GM19452 (cell line): ENCODE measurements around the gene PHYHIPL.
"Not testable (repeated sequence)": the region's sequence is repeated elsewhere in the genome, so short reads cannot be mapped to it uniquely, and the experiment has no call there.

Experiments
- ATAC-seq: cut with Tn5 transposase; IDR thresholded peaks from one replicate; pipeline ENCODE4 v1.9.1; 2021; ENCODE audit not compliant: unreplicated experiment

PHYHIPL gene

DNA sequence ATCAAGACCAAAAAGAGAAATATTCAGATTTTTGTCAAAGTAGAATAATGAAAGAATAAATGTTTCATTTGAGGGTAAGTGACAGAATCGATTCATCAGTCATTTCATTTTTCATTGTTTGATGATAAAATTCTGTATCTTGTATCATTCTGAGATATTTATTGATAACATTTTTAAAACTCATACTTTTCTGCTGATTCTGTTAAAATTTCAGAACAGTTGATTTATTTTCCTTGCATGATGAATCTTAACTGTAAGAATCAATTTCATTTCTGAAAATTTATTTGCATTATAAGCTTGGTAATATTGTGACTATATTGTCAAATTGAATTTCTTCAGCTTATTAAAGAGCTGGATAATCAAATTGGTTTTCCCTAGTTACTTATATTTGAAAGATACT lies 13.9 kb downstream of the PHYHIPL start:
- ATAC-seq = no peak

DNA sequence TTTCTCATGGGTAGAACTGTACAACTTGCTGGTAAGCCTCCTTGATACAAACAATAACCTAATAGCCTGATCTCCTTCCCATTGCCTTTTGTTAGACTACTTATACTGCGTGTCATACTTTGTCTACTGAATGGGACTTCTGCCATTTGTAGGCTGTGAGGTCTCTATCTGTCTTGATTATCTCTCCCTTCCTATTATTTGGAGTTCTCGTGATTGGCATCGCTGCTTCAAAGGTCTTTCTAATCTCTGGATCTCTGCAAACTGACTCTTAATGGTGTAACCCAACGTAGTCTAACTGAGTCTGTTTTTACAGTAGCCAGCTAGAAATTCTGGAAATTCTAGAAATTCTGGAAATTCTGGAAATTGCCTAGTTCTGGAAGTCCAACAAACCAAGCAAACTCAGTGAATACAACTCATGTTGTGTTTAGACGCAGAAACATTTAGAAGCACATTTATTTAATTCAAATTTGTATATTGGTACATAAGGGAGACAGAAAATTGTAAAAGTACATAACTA lies 29.8 kb downstream of the PHYHIPL start:
- ATAC-seq = no peak

DNA sequence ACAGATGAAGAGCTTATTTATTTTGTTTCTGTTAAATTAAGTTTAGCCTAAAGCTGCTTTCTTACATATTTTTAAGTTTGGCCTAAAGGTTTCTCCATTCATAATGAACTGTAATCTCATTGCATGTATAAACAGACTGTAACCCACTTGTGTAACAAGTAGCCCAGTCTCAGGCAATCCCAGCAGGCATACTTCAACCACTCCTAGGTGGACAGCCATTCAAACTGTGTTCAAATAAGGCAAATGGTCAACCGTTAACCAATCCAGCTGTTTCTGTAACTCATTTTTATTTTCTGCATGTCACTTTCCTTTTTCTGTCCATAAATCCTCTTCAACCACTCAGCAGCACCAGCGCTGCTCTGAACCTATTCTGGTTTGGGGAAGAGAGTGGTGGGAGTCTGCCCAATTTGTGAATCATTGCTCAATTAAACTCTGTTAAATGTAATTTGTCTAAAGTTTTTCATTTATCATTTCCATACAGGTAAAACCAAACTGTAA lies 35.9 kb downstream of the PHYHIPL start:
- no peak for ATAC-seq

DNA sequence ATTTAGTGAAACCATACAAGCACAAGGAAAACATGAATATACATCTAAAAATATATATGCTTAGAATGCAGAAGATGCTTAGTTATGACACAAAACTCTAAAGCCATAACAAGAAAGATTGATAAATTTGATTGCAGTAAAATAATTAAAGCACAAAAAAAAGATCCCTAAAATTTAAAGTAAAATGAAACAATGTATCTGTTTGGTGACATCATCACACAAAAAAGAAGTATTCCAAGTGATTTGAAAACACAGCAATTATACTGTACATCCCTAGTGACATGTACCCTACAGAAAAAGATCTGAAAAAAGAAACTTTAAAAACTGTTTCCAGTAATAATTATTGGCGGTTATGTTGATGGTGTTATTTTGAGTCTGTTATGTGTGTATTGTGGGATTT lies 37.7 kb downstream of the PHYHIPL start:
- no peak for ATAC-seq

DNA sequence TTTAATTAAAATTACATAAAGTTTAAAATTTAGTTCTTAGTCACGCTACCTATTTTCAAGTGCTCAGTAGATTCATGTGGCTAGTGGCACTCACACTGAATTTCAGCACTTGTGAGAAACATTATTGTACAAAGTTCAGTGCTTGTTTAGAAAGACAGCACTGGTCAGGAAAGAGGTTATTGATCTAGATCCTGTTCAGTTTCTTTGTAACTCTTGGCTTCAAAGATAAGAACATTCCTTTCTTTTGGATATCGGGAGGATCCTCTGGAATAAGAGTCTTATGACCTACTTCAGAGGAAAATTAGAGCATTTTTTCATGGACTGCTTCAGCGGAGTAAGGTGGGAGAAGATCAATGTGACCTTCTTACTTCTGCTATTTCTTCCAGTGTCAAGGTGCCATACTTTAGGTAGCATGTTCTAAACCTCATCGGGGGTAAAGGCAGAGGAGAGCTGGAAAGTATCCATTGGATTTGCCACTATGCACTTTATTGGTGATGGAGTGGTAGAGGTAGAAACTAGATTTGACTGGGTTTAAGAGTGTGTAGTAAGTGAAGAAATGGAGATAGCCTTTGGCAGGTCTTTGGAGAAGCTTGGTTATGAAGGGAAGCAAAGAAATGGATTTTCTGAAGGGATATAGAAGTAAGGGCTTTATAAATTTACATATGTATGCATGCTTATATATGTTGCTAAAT lies 39.9 kb downstream of the PHYHIPL start:
- ATAC-seq = no peak

DNA sequence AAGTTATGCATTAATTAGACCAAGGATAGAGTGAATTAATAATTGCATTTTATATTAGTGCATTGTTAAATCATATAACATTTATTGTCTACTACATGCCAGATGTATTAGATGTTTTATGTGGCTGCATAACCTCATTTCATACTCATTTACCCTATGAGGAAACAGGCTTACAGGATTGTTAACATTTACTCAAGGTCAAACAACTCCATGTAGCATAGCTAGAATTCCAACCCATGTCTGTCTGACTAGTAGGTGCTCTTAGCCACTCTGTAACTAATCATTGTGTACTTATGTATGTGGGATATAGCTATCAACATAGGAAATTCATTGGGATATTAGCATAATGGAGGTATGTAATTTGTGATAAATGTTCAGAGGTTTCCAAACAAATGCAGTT lies 46.3 kb downstream of the PHYHIPL start:
- no peak for ATAC-seq

DNA sequence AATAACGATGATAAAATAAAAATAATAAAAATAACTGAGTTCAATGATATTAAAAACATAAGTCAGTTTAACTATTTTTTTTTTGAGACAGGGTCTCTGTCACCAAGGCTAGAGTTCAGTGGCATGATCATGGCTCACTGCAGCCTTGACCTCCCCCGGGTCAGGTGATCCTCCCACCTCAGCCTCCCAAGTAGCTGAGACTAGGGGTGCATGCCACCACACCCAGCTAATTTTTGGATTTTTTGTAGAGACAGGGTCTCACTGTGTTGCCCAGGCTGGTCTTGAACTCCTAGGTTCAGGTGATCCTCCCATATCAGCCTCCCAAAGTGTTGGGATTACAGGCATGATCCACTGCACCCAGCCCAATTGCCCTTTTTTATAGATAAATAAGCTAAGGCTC lies 47.2 kb downstream of the PHYHIPL start:
- ATAC-seq = not testable (repeated sequence)

DNA sequence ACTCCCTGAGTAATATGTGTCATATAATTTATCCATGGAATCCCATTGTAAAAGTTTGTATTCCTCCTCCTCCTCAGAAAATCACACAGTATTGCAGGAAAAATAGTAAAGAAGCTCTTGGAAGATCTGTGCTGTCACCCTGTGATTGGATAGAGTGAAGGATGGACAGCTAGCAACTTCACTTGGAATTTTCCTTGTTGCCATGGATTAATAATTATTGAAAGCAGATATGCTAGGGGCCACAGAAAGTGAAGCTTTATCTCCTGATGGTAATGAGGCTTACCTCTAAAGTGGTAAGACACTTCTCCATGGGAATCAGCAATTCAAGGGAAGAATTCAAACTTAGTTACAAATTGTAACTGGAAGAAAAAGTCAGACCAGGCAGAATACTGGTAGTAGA lies 48.8 kb downstream of the PHYHIPL start:
- no peak for ATAC-seq

DNA sequence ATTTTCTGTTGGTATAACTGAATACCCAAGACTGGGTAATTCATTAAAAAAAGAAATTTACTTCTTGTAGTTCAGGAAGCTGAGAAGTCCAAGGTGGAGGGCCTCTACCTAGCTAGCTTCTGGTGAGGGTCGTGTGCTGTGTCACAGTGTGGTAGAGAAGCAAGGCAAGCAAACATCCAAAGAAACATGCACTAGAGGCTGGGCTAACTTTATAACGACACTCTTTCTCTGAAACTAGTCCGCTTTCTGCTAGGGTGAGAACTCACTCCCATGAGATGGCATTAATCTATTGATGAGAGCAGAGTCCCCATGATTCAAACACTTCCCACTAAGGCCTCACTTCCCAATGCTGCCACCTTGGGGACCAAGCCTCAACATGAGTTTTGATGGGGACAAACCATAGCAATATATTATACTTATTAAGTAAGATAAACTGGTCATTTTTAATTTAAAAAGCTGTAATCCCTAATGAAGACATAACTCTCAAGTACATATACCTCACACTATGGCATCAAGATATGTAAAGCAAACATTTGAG lies 50.8 kb downstream of the PHYHIPL start:
- ATAC-seq = no peak

DNA sequence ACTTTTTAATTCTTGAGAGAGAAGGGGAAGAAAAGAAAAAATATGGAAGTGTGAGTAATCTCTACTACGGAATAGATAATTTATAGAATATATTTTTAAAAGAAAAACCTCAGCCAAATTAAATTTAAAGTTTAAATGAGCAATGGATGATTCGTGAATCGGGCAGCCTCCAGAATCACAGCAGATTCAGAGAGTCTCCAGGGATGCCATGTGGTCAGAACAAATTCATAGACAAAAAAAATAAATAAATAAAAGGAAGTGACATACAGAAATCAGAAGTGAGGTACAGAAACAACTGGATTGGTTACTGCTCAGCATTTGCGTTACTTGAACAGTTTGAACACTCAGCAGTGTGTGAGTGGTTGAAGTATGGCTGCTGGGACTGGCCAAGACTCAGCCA lies 53.0 kb downstream of the PHYHIPL start:
- ATAC-seq = no peak

DNA sequence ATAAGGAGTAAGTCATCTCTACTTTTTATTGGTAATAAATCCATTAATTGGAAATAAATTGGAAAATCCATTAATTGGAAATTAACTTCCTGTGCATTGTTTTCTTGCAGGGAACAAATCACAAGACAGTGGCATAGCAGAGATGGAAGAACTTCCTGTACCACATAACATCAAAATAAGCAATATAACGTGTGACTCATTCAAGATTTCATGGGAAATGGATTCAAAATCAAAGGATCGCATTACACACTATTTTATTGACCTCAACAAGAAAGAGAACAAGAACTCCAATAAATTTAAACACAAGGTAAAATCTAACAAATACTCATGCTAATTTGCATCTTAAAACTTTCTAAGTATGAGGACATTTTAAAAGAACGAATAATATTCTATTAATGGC lies 57.8 kb downstream of the PHYHIPL start:
- no peak for ATAC-seq

DNA sequence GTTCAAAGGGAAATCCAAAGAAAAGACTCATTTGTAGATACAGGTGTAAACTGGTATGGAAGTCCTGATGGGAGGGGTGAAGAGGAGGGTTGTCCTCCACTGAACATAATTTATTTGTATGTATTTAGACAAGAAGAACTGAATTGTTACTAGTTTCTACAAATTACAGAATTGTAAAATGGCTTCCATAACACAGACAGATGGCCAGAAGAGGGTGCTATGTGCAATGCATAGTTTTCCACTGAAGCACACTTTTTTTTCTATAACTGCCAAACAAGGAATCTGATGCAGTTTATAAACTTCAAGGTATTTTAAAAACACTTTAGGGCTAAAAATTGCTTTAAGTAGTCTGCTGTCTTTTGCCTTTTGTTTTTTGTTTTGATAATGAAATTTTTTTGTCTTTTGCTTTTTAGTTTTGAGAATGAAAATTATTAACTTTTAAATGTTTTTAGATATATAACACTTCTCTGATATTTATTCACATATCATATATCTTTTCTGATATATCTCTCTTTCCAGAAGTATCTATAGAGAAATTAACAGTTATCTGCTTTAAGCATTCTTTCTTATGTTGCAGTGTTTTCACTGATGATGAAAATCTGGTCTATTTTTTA lies 58.5 kb downstream of the PHYHIPL start:
- no peak for ATAC-seq

DNA sequence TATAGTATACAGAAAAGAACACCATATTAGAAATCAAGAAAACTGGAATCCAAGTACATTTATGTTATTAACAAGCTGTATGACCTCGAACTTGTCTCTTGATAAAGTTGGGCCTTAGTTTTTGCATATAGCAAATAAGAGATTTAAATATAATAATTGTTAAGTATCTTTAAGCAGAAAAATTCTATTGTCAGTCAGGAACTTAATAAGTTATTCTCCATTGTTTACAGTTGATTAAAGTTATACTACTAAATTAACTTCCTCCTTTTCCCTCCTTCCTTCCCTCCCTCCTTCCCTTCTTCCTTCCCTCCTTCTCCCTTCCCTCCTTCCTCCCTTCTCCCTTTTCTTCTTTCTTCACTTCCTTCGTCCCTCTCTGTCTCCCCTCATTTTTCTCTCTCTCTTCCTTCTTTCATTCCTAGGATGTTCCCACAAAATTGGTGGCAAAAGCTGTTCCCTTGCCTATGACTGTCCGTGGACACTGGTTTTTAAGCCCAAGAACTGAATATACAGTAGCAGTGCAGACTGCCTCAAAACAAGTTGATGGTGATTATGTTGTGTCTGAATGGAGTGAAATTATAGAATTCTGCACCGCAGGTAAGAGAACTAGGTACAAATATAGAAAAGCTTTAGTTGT lies 59.7 kb downstream of the PHYHIPL start:
- ATAC-seq = no peak

DNA sequence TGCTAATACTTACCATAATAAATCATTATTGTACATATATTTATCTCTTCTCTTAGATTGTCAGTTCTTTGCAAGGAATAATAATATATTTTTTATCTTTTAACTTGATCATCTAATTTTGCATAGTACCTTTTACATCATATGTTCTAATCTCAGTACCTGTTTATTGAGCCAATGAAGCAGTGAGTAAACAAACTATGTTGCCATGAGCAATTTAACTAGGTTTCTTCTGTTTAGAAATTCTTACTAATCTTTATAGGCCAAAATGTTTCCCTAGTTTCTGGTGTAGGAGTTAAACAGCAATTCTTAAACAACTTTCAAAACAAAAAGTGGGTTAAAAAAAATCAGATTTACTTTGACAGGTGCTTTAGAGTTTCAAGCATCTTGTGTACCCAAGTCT lies 61.3 kb downstream of the PHYHIPL start:
- ATAC-seq = no peak

DNA sequence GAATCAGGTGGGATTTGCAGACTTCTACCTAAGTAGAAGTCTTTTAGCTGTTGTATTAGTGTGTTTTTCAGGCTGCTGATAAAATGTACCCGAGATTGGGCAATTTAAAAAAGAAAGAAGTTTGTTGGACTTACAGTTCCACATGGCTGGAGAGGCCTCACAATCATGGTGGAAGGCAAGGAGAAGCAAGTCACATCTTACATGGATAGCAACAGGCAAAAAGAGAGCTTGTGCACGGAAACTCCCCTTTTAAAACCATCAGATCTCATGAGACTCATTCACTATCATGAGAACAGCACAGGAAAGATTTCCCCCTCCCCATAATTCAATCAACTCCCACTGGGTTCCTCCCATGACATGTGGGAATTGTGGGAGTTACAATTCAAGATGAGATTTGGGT lies 62.7 kb downstream of the PHYHIPL start:
- not testable (repeated sequence) for ATAC-seq

DNA sequence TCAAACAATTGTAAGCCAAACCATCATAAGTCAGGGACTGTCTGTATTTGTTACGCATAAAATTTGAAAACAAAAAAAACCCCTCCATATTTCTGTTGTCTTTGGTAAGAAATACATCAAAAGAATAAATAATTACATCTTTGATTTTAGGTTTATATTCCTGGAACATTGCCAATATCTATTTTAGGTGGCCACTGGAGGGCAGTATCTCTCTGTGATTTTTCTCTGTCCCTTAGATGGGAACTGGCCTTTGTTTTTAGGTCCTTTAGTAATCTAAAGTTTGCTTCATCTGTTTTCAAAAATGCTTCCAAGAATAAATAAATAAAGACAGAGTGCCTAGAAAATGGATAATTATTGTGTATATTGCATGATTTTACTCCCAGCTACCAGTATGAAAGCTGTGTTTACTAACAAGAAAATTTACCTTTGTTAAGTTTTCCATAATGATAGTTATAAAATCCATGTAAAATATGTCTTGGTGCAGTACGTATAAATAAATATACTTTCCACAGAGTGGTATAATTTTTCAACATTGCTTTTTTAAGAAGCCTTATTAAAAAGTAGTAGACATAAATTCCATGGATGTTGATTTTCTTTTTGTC lies 64.2 kb downstream of the PHYHIPL start:
- ATAC-seq = no peak

DNA sequence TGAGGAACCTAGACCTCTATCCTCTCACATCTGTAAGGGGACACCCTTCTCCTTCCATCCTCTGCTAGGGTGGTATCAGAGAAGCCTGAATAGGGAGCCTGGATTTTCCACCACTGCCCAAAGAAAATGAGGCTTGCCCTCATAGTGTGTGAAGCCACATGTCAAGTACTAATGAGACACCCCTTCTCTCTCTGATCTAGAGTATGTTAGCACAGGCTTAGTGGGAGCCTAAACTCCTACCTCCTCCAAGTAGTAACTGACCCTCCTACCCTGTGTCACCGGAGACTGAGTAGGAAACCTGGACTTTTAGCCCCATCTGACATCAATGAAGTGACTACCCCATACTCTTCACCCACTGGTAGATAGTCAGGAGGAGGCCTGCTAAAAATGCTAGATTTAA lies 65.6 kb downstream of the PHYHIPL start:
- no peak for ATAC-seq

DNA sequence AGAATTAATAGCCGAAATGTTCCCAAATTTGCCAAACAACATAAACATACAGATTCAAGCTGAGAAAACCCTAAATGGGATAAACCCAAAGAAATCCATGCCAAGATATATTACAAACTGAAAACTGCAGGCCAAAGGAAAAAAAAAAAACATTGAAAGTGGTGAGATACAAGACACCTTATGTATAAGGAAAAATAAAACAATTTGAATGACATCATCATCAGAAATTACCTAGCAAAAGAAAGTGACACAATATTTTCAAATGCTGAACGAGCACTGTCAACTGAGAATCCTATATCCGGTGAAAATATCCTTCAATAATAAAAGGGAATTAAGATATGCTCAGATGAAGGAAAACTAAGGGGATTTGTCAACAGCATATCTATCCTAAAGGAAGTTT lies 66.5 kb downstream of the PHYHIPL start:
- ATAC-seq = no peak

DNA sequence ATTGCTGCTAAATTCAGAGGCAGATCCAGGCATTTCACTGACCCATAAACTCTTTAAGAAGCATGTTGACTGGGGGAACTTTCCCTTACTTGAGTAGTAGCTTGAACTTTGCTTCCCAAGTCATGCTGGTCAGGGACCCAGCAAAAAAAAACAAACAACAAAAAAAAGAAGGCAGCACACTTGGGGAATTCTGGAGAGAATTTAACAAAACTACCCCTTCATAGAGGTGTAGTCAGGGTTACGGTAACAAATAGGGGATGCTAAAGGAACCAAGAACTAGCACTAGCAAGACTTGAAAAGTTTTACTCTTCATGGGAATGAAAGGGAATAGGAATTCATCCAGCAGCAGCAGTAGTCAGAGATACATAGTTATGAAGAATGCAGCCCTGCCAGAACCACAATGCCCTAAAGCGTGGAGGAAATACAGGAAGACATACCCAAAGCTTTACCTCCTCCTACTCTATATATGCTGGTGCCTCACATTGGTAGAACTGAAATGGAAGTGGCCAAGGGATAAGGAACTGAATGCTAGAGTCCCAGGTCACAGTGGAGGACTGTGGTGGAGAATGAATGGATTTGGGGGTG lies 67.3 kb downstream of the PHYHIPL start:
- no peak for ATAC-seq

DNA sequence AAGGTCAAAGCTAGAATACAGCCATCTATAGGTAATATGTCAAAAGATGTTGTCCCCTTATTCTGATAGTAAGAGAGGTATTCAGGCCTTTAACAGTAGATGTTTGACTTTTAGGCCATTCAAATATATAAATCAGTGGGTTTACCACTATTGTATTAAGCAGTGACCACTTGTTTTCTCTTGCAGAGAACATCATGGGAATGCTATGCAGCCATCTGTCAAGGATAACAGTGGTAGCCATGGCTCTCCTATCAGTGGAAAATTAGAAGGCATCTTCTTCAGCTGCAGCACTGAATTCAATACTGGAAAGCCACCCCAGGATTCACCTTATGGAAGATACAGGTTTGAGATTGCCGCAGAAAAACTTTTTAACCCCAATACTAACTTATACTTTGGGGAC lies 68.4 kb downstream of the PHYHIPL start:
- no peak for ATAC-seq

DNA sequence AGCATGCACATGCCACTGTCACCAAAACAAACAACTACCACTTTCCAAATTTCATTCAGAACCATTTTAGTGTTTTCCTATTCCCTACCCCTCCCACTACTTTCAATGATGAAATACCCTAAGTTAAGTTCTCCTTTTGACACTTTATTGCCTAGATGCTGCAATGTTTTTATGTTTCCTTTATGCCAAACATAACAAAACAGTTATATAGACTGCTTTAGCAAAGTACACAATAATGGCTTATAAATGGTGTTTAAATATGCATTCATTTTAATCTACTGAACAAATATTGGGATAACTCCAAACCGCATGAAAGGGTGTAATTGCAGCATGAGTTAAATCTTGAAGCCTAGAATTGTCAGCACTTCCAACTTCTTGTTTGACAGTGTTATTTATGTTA lies 69.2 kb downstream of the PHYHIPL start:
- no peak for ATAC-seq
